OCI-LY1 (cell line): Measurements from ENCODE around the gene IRF2BP2.

Experiments
- EZH2 ChIP-seq: fragments of 200-600 bp; sonication (generic), shearing (Covaris generic); IDR thresholded peaks from 2 replicates; pipeline ENCODE4 v1.8.0; 2017; ENCODE audit warnings: borderline replicate concordance, mixed run types, mild to moderate bottlenecking, antibody characterized with exemption, low read length, moderate library complexity, mixed read lengths
- TF ChIP-seq, protein P1 (sequence below): fragments of 200-600 bp; sonication (generic), shearing (Covaris generic); IDR thresholded peaks from 2 replicates; pipeline ENCODE4 v1.5.1; 2017; ENCODE audit warnings: mild to moderate bottlenecking, antibody characterized with exemption, low read length, moderate library complexity, mixed read lengths

DNA sequence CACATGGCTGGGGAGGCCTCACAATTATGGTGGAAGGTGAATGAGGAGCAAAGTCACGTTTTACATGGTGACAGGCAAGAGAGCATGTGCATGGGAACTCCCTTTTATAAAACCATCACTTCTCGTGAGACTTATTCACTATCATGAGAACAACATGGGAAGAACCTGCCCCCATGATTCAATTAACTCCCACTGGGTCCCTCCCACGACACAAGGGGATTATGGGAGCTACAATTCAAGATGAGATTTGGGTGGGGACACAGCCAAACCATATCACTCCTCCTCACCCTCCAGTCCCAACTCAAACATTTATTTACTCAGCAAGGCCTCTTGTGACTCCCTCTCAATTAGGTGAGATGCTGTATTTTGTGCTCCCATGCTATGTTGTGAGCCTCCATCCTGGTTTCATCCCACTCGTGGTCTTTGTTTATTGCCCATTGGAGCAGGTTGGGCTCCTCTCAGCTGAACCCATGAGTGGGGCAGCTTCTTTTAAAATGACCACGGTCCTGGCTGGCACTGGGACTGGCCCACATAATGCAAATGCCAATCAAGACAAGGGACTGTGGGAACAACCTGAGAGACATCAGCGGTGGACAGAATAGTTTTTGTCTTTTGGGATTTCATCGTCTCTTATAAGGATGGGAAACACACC, 28.8 kb downstream of the IRF2BP2 start:
- TF ChIP-seq, protein P1, sequence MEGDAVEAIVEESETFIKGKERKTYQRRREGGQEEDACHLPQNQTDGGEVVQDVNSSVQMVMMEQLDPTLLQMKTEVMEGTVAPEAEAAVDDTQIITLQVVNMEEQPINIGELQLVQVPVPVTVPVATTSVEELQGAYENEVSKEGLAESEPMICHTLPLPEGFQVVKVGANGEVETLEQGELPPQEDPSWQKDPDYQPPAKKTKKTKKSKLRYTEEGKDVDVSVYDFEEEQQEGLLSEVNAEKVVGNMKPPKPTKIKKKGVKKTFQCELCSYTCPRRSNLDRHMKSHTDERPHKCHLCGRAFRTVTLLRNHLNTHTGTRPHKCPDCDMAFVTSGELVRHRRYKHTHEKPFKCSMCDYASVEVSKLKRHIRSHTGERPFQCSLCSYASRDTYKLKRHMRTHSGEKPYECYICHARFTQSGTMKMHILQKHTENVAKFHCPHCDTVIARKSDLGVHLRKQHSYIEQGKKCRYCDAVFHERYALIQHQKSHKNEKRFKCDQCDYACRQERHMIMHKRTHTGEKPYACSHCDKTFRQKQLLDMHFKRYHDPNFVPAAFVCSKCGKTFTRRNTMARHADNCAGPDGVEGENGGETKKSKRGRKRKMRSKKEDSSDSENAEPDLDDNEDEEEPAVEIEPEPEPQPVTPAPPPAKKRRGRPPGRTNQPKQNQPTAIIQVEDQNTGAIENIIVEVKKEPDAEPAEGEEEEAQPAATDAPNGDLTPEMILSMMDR: no peak
- TF ChIP-seq EZH2: no peak
